GM12878 (cell line): Measurements from ENCODE around the gene DIAPH3. TPM values are rescaled to one million over a fixed set of nuclear protein-coding genes. Genes with fewer than 3 reads are reported as not detected.

Experiments
- ATAC-seq: fragments of 200-7000 bp; cut with Tn5 transposase; 3 replicates; pipeline ENCODE4 v1.9.1; 2020; ENCODE audit warnings: mild to moderate bottlenecking, moderate library complexity
- BruUV-seq: library from RNA; stranded (reverse); fragments of 400-500 nt; replicated peaks from 2 replicates; lab custom pipeline; 2021; lab: Mats Ljungman, UMichigan
- CTCF ChIA-PET: fragments of 300-600 bp; sonication (Branson Sonifier 250); formaldehyde crosslinking; extraction: SDS; loops from one replicate; lab custom pipeline; 2021; ENCODE audit warnings: inconsistent platforms; lab: Yijun Ruan, JAX
- POLR2A ChIA-PET: fragments of 350-600 bp; formaldehyde crosslinking; extraction: SDS; loops from one replicate; lab custom pipeline; 2021; ENCODE audit warnings: inconsistent platforms; lab: Charles Lee
- RAD21 ChIA-PET: fragments of 300-600 bp; sonication (Branson Sonifier 250); formaldehyde crosslinking; loops from one replicate; lab custom pipeline; 2023; ENCODE audit warnings: antibody characterized with exemption; ENCODE audit not compliant: unreplicated experiment; lab: Charles Lee
- SMC1A ChIA-PET: fragments of 300-600 bp; sonication (Branson Sonifier 250); formaldehyde crosslinking; loops from one replicate; lab custom pipeline; 2023; ENCODE audit not compliant: unreplicated experiment, uncharacterized antibody; lab: Charles Lee
- DNase-seq: peaks from one replicate; pipeline ENCODE4 v3.0.0-alpha.2; 2011; ENCODE audit warnings: low read depth, low spot score
- FAIRE-seq: peaks from 3 replicates; lab custom pipeline; 2011; peaks lifted over from hg19 to GRCh38; lab: Jason Lieb, UNC
- H2AFZ ChIP-seq: 2 replicates; pipeline ENCODE4 v1.6.0; 2011; ENCODE audit warnings: low read depth, low read length, control low read depth; ENCODE audit not compliant: control insufficient read depth
- H3K27ac ChIP-seq: 2 replicates; pipeline ENCODE4 v1.5.1; 2011; ENCODE audit warnings: control low read depth; ENCODE audit not compliant: control insufficient read depth, insufficient read depth
- H3K27me3 ChIP-seq, 2 experiments: replicated peaks in 1 of 2; 2 replicates each; pipeline versions ENCODE4 v1.6.0 to v1.6.1; 2011; ENCODE audit warnings: low read length in 1 of 2; ENCODE audit not compliant: control insufficient read depth in 2 of 2, insufficient read depth in 2 of 2
- H3K36me3 ChIP-seq, 2 experiments: 2 replicates each; pipeline ENCODE4 v1.5.1; 2011; ENCODE audit warnings: low read length in 1 of 2; ENCODE audit not compliant: control insufficient read depth in 2 of 2, insufficient read depth in 2 of 2
- H3K4me1 ChIP-seq: 2 replicates; pipeline ENCODE4 v1.6.1; 2011; ENCODE audit warnings: mild to moderate bottlenecking, low read length, moderate library complexity, mixed read lengths; ENCODE audit not compliant: control insufficient read depth, insufficient read depth
- H3K4me2 ChIP-seq: 2 replicates; pipeline ENCODE4 v1.6.0; 2011; ENCODE audit warnings: control low read depth; ENCODE audit not compliant: control insufficient read depth, insufficient read depth
- H3K4me3 ChIP-seq: fragments of 200-600 bp; sonication (generic); 2 replicates; pipeline ENCODE4 v1.5.1; 2016
- H3K79me2 ChIP-seq: 2 replicates; pipeline ENCODE4 v1.6.0; 2011; ENCODE audit warnings: low read length; ENCODE audit not compliant: control insufficient read depth, insufficient read depth
- H3K9ac ChIP-seq: 2 replicates; pipeline ENCODE4 v1.8.0; 2011; ENCODE audit warnings: low read length, control low read depth, mixed read lengths; ENCODE audit not compliant: control insufficient read depth, insufficient read depth
- H3K9me3 ChIP-seq: replicated peaks from 3 replicates; pipeline ENCODE4 v1.5.1; 2011; ENCODE audit warnings: mild to moderate bottlenecking, low read length; ENCODE audit not compliant: control insufficient read depth, insufficient read depth
- H4K20me1 ChIP-seq: 2 replicates; pipeline ENCODE4 v1.6.0; 2011; ENCODE audit not compliant: control insufficient read depth, insufficient read depth
- BRCA1 ChIP-seq: IDR thresholded peaks from 2 replicates; pipeline ENCODE4 v1.6.1; 2011; ENCODE audit warnings: low read depth, low read length, improper control_type of control experiment
- CHD2 ChIP-seq: IDR thresholded peaks from 2 replicates; pipeline ENCODE4 v1.6.1; 2011; ENCODE audit warnings: low read depth, low read length, improper control_type of control experiment, borderline replicate concordance
- HCFC1 ChIP-seq: fragments of 150-350 bp; IDR thresholded peaks from 2 replicates; pipeline ENCODE4 v1.6.1; 2014; ENCODE audit warnings: low read length
- KAT2A ChIP-seq: conservative IDR thresholded peaks from 2 replicates; pipeline ENCODE4 v1.6.1; 2011; ENCODE audit warnings: low read depth, low read length; ENCODE audit not compliant: control insufficient read depth
- NFIC ChIP-seq: IDR thresholded peaks from 2 replicates; pipeline ENCODE4 v1.6.1; 2012; ENCODE audit warnings: low read depth, mild to moderate bottlenecking, inconsistent platforms, low read length, moderate library complexity
- PML ChIP-seq: IDR thresholded peaks from 2 replicates; pipeline ENCODE4 v1.6.1; 2012; ENCODE audit warnings: low read length, inconsistent platforms
- POLR2AphosphoS5 ChIP-seq: IDR thresholded peaks from 2 replicates; pipeline ENCODE4 v1.6.1; 2011; ENCODE audit warnings: mild to moderate bottlenecking, low read length, inconsistent platforms
- SMC3 ChIP-seq: IDR thresholded peaks from 2 replicates; pipeline ENCODE4 v1.6.1; 2011; ENCODE audit warnings: low read length, improper control_type of control experiment, borderline replicate concordance
- TCF7 ChIP-seq: IDR thresholded peaks from 2 replicates; pipeline ENCODE4 v1.6.1; 2014; ENCODE audit warnings: antibody characterized with exemption, borderline replicate concordance
- ZNF274 ChIP-seq: IDR thresholded peaks from one replicate; pipeline ENCODE4 v1.8.0; 2011; ENCODE audit not compliant: insufficient read length, insufficient read depth
- ZNF622 ChIP-seq: fragments of 450-650 bp; IDR thresholded peaks from 2 replicates; pipeline ENCODE4 v1.6.1; 2017; ENCODE audit warnings: mild to moderate bottlenecking, inconsistent platforms
- WGBS: methylation state at CpG from one replicate; pipeline ENCODE4 v1.1.6; 2016; ENCODE audit warnings: low lambda C conversion rate; ENCODE audit not compliant: insufficient replicate concordance, insufficient coverage; ENCODE audit errors: missing lambda C conversion rate; 5-methylcytosine and 5-hydroxymethylcytosine counted together
- in situ Hi-C: fragments of 300-500 bp; cut with MboI; formaldehyde crosslinking; loops from 9 replicates; pipeline ENCODE4 v1.14.3; 2018; ENCODE audit warnings: mixed read lengths
- intact Hi-C: fragments of 100-400 bp; cut with micrococcal nuclease; formaldehyde crosslinking; loops from one replicate; pipeline ENCODE4 v1.14.2; 2022; ENCODE audit not compliant: unreplicated experiment
- polyA plus RNA-seq, 11 experiments: library from polyadenylated mRNA; depleted of rRNA in 4 of 11; unstranded in 6 of 11; stranded (reverse) in 5 of 11; fragments of >200 nt; fragmentation: Nextera tagmentation in 4 of 11; fragmentation: Illumina TruSeq in 1 of 11; extraction: Ambion mirVana in 4 of 11; extraction: Trizol in 1 of 11; gene quantifications; 1 replicate in 1 of 11; 2 replicates in 10 of 11; pipeline versions ENCODE4 v1.2.1 to v1.2.3, GENCODE V29; 2011 to 2016; ENCODE audit warnings: inconsistent platforms in 2 of 11, missing spikeins in 2 of 11, low read depth in 1 of 11
- total RNA-seq, 4 experiments: library from RNA; depleted of rRNA in 3 of 4; stranded (reverse); fragments of >200 nt in 3 of 4; fragmentation: Illumina TruSeq in 1 of 4; extraction: Trizol in 1 of 4; gene quantifications; 2 replicates each; pipeline versions ENCODE4 v1.2.1 to v1.2.3, GENCODE V29; 2013 to 2021

DIAPH3 gene
- total and polyA plus RNA-seq, 10 of the 15 experiments (the other 5 are each of a cell fraction or from before 2014, with no cell fraction given), result 10.1 to 25.2 (median 15.4) TPM

GRCh38 chr13:59991395-59991794, 172.3 kb downstream of the DIAPH3 start:
- Histone ChIP-seq H3K4me3 (no peak overlapping the region), H4K20me1 (no peaks in the 10 kb centered on the region), H3K79me2 (no peaks in the 10 kb centered on the region), H3K36me3 (no peaks in the 10 kb centered on the region; a peak in 1 of 4 replicates), H3K9me3 (no peaks in the 10 kb centered on the region), H2AFZ (no peak overlapping the region), H3K4me2 (no peak overlapping the region), H3K27me3 (no peaks in the 10 kb centered on the region), H3K9ac (no peak overlapping the region), H3K4me1 (no peaks in the 10 kb centered on the region), H3K27ac (no peak overlapping the region)
- RAD21 ChIA-PET, result no interaction called here
- BruUV-seq, result no TSS peak
- in situ Hi-C loops, result no loop called here
- FAIRE-seq, result no peak
- ATAC-seq, result no peak
- WGBS, result 100% methylated on average over 2 of the region's 2 CpGs
- TF ChIP-seq HCFC1, result no peak
- TF ChIP-seq POLR2AphosphoS5, result no peak
- no peak for TF ChIP-seq NFIC
- TF ChIP-seq ZNF622, result no peak
- TF ChIP-seq SMC3, result no peak
- TF ChIP-seq PML, result no peak
- TF ChIP-seq KAT2A, result no peak
- no peak for TF ChIP-seq ZNF274
- no peak for TF ChIP-seq BRCA1
- TF ChIP-seq TCF7, result no peak
- no peak for TF ChIP-seq CHD2
- SMC1A ChIA-PET, result no interaction called here
- DNase-seq, result no peak
- intact Hi-C loops, result no loop called here
- CTCF ChIA-PET, result interaction anchor here (1.6 kb wide), 1 partner anchor 41 kb away, joined by 3 read pairs; no protein-coding TSS in a partner anchor
- POLR2A ChIA-PET, result no interaction called here
